ENCODE measurements around the gene PACSIN2. TPM values are rescaled to one million over a fixed set of nuclear protein-coding genes. Genes with fewer than 3 reads are reported as not detected.
"Not testable (repeated sequence)": the region's sequence is repeated elsewhere in the genome, so short reads cannot be mapped to it uniquely, and the experiment has no call there.

Gene PACSIN2
- total RNA-seq, 1 donor from 2014 or later: 93.4 TPM

GRCh38 chr22:43000441-43001175 lies 14.3 kb downstream of the PACSIN2 start:
- Mint-ChIP-seq H3K4me3 (ENCODE audit: unreplicated experiment) (no peak overlapping the region), H3K9me3 (ENCODE audit: low read depth) (no peaks in the 10 kb centered on the region), H3K4me1 (ENCODE audit: low read depth) (peaks cover 79% of the 10 kb centered on the region), H3K27ac (ENCODE audit: unreplicated experiment) (peak overlapping the region; percentile 90), H3K27me3 (ENCODE audit: low read depth) (no peaks in the 10 kb centered on the region), H3K36me3 (ENCODE audit: low read depth) (no peaks in the 10 kb centered on the region)
- DNase-seq (ENCODE audit: low spot score): no peak
- no peak for TF ChIP-seq CTCF (IDR thresholded peaks at IDR 0.05)

DNA sequence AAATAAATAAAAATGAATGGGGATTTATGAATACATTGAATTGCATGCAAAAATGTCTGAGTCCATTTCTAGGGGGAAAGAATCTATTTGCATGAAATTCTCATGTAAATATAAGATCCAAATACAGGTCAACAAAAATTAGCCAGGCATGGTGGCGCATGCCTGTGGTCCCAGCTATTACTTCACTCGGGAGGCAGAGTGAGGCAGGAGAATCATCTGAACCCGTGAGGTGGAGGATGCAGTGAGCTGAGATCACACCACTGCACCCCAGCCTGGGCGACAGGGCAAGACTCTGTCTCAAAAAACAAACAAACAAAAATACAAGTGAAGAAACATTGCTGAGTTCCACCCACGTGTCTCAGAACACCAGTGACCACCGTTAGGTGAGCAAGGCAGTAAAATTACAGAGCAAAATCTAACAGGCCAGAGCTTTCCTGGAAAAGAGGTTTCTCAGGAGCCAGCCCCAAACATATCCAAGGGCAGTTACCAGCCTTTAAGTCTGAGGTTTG lies 17.3 kb downstream of the PACSIN2 start:
- H3K4me1 Mint-ChIP-seq (ENCODE audit: low read depth): peaks cover 87% of the 10 kb centered on the region
- no peaks in the 10 kb centered on the region for H3K9me3 Mint-ChIP-seq (ENCODE audit: low read depth)
- no peak for DNase-seq (ENCODE audit: low spot score)
- TF ChIP-seq CTCF (IDR thresholded peaks at IDR 0.05): no peak
- H3K4me3 Mint-ChIP-seq (ENCODE audit: unreplicated experiment): no peak overlapping the region
- no peak overlapping the region for H3K27ac Mint-ChIP-seq (ENCODE audit: unreplicated experiment)
- H3K36me3 Mint-ChIP-seq (ENCODE audit: low read depth): no peaks in the 10 kb centered on the region
- H3K27me3 Mint-ChIP-seq (ENCODE audit: low read depth): no peaks in the 10 kb centered on the region

DNA sequence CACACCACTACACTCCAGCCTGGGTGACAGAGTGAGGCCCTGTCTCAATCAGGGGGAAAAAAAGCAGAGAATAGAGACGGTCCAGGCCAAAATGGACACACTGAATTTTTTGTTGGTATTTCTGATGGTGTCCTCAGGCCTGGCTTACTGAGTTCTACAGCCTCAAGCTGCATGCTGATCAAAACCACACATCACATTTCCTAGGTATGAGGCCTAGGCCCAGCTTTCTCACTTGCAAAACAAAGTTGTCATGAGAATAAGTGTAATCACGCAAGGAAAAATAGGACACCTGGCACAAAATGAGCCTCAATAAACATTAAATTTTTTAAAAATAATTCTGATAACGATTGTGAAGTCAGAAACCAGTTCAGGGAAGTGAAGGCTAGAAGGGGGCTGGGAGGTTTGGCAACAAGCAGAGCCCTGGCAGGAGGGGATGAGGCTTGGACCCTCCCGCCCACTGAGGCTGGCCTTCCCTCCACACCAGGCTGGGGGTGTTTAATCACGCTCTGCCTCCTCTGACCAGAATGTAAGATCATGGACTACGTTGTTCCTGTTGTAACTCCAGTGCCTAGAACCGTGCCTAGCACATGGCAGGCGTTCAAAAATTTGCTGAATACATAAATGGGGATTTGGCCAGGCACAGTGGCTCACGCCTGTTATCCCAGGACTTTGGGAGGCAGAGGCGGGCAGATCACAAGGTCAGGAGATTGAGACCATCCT lies 18.1 kb downstream of the PACSIN2 start:
- Mint-ChIP-seq H3K27ac (ENCODE audit: unreplicated experiment) (peak overlapping the region; percentile 63), H3K4me3 (ENCODE audit: unreplicated experiment) (no peak overlapping the region), H3K4me1 (ENCODE audit: low read depth) (peaks cover 81% of the 10 kb centered on the region), H3K9me3 (ENCODE audit: low read depth) (no peaks in the 10 kb centered on the region), H3K27me3 (ENCODE audit: low read depth) (no peaks in the 10 kb centered on the region), H3K36me3 (ENCODE audit: low read depth) (no peaks in the 10 kb centered on the region)
- TF ChIP-seq CTCF (IDR thresholded peaks at IDR 0.05): no peak
- DNase-seq (ENCODE audit: low spot score): no peak

- not testable (repeated sequence) for H3K4me3 Mint-ChIP-seq (ENCODE audit: unreplicated experiment); H3K27me3 Mint-ChIP-seq (ENCODE audit: low read depth); H3K36me3 Mint-ChIP-seq (ENCODE audit: low read depth); DNase-seq (ENCODE audit: low spot score); H3K9me3 Mint-ChIP-seq (ENCODE audit: low read depth)
- H3K4me1 Mint-ChIP-seq (ENCODE audit: low read depth): peaks cover 81% of the 10 kb centered on the region
- peak overlapping the region; percentile 99 for H3K27ac Mint-ChIP-seq (ENCODE audit: unreplicated experiment)
These were observed 19.3 kb downstream of the PACSIN2 start for GRCh38 chr22:42995654-42996053.

DNA sequence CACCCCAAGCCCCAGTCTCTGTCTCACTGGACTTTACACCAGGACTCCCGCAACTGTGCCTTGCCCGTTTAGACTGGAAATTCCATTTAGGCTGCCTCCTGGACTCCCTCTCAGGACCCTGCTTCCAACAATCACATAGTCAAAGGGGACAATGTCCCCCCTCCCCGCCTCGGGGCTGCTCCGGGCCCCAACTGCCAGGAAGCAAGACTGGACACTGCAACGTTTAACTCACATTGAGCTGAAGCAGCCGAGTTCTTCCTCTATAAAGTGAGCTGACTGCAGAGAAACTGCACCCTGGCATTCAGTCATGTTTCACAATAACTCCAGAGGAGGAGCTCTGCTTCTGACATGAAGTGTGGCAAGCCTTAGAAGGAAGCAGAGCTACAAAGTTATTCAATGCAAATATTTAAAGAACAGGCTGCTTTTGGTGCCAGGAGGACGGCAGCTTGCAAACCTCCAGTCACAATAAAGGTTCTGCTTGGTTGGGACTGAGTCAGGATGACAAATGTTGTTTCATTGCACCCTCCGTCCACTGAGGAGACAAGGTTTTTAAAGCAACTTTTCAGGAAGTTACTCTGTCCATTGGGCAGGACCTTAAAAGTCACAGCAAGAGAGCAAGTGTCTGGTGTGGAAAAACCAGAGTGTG lies 19.9 kb downstream of the PACSIN2 start:
- H3K27ac Mint-ChIP-seq (ENCODE audit: unreplicated experiment): peak overlapping the region; percentile 99
- H3K4me3 Mint-ChIP-seq (ENCODE audit: unreplicated experiment): peak overlapping the region; percentile 74

More for the DNA sequence above, 19.9 kb downstream of the PACSIN2 start:
- Mint-ChIP-seq H3K9me3 (ENCODE audit: low read depth) (no peaks in the 10 kb centered on the region), H3K36me3 (ENCODE audit: low read depth) (no peaks in the 10 kb centered on the region), H3K27me3 (ENCODE audit: low read depth) (no peaks in the 10 kb centered on the region), H3K4me1 (ENCODE audit: low read depth) (peaks cover 81% of the 10 kb centered on the region)
- DNase-seq (ENCODE audit: low spot score): no peak
- TF ChIP-seq CTCF (IDR thresholded peaks at IDR 0.05): peak; percentile 38

Measured in chondrocyte (in vitro differentiated cells).